Measurements from ENCODE around the gene RPS3.
"Not testable (repeated sequence)": the region's sequence is repeated elsewhere in the genome, so short reads cannot be mapped to it uniquely, and the experiment has no call there.

RPS3 gene

GRCh38 chr11:75351791-75352587 is 47.3 kb upstream of the RPS3 start:
- Histone ChIP-seq H3K9me3 (ENCODE audit: control extremely low read depth in 1 of 5, control insufficient read depth in 4 of 5, insufficient read depth in 2 of 5, low read depth in 1 of 5, low read length in 4 of 5) (no peaks in the 10 kb centered on the region), H3K27ac (ENCODE audit: insufficient read depth in 1 of 2, low read depth in 1 of 2, low read length in 2 of 2, poor library complexity in 1 of 2, severe bottlenecking in 2 of 2) (peak overlapping the region; percentile 40 to 77), H3K36me3 (ENCODE audit: control insufficient read depth in 4 of 4, insufficient read depth in 4 of 4, low read length in 3 of 4) (peaks cover 0 to 16% (median 3%) of the 10 kb centered on the region in 4 experiments), H3K4me1 (ENCODE audit: control extremely low read depth in 1 of 4, control insufficient read depth in 4 of 4, insufficient read depth in 4 of 4, low read length in 3 of 4) (peaks cover 11 to 67% (median 60%) of the 10 kb centered on the region in 4 experiments), H3K4me3 (ENCODE audit: control insufficient read depth in 1 of 7, extremely low read depth in 1 of 7, insufficient read depth in 4 of 7, low read depth in 2 of 7, low read length in 6 of 7) (peak overlapping the region; percentile 65 to 93 (median 81)), H3K27me3 (replicated peaks in 2 of 5; ENCODE audit: control insufficient read depth in 4 of 5, insufficient read depth in 5 of 5, low read length in 4 of 5) (no peaks in the 10 kb centered on the region)
- POLR2A ChIA-PET = interaction anchor here (0.6 to 3.6 kb wide), 6 partner anchors 9 to 31 kb away, joined by 3 to 27 read pairs (median 4); no protein-coding TSS in a partner anchor
- DNase-seq = peak; percentile 83 to 93 (median 88)
- CTCF ChIA-PET = interaction anchor here (0.9 to 10.1 kb wide), 14 partner anchors 10 to 73 kb away, joined by 3 to 137 read pairs (median 6); no protein-coding TSS in a partner anchor
- WGBS (ENCODE audit: insufficient coverage) = 0% methylated on average over 15 of the region's 64 CpGs

GRCh38 chr11:75352588-75353206 is 46.6 kb upstream of the RPS3 start:
- H3K4me3 ChIP-seq (ENCODE audit: control insufficient read depth in 1 of 7, extremely low read depth in 1 of 7, insufficient read depth in 4 of 7, low read depth in 2 of 7, low read length in 6 of 7) = peak overlapping the region; percentile 65 to 93 (median 81)
- no peaks in the 10 kb centered on the region for H3K27me3 ChIP-seq (replicated peaks in 2 of 5; ENCODE audit: control insufficient read depth in 4 of 5, insufficient read depth in 5 of 5, low read length in 4 of 5)
- peaks cover 0 to 9% (median 3%) of the 10 kb centered on the region in 4 experiments for H3K36me3 ChIP-seq (ENCODE audit: control insufficient read depth in 4 of 4, insufficient read depth in 4 of 4, low read length in 3 of 4)
- peak overlapping the region; percentile 40 to 77 for H3K27ac ChIP-seq (ENCODE audit: insufficient read depth in 1 of 2, low read depth in 1 of 2, low read length in 2 of 2, poor library complexity in 1 of 2, severe bottlenecking in 2 of 2)
- ChIA-PET POLR2A (interaction anchor here (0.6 to 3.6 kb wide), 5 partner anchors 10 to 30 kb away, joined by 3 to 27 read pairs (median 5); no protein-coding TSS in a partner anchor), CTCF (interaction anchor here (0.9 to 10.1 kb wide), 12 partner anchors 10 to 73 kb away, joined by 3 to 137 read pairs (median 6); no protein-coding TSS in a partner anchor)
- H3K9me3 ChIP-seq (ENCODE audit: control extremely low read depth in 1 of 5, control insufficient read depth in 4 of 5, insufficient read depth in 2 of 5, low read depth in 1 of 5, low read length in 4 of 5) = no peaks in the 10 kb centered on the region
- no peak for DNase-seq
- 8% methylated on average over 4 of the region's 5 CpGs for WGBS (ENCODE audit: insufficient coverage)
- peaks cover 11 to 60% (median 53%) of the 10 kb centered on the region in 4 experiments for H3K4me1 ChIP-seq (ENCODE audit: control extremely low read depth in 1 of 4, control insufficient read depth in 4 of 4, insufficient read depth in 4 of 4, low read length in 3 of 4)

GRCh38 chr11:75355051-75355450 is 44.3 kb upstream of the RPS3 start:
- no peaks in the 10 kb centered on the region for H3K27me3 ChIP-seq (replicated peaks in 2 of 5; ENCODE audit: control insufficient read depth in 4 of 5, insufficient read depth in 5 of 5, low read length in 4 of 5)
- WGBS (ENCODE audit: insufficient coverage) = 96% methylated on average over 10 of the region's 10 CpGs
- H3K4me1 ChIP-seq (ENCODE audit: control extremely low read depth in 1 of 4, control insufficient read depth in 4 of 4, insufficient read depth in 4 of 4, low read length in 3 of 4) = peaks cover 4 to 37% (median 29%) of the 10 kb centered on the region in 4 experiments
- ChIA-PET POLR2A (no interaction called here), CTCF (interaction anchor here (0.7 to 10.1 kb wide), 6 partner anchors 14 to 164 kb away, joined by 3 to 137 read pairs (median 5); no protein-coding TSS in a partner anchor)
- no peak overlapping the region for H3K27ac ChIP-seq (ENCODE audit: insufficient read depth in 1 of 2, low read depth in 1 of 2, low read length in 2 of 2, poor library complexity in 1 of 2, severe bottlenecking in 2 of 2)
- no peak for DNase-seq
- no peaks in the 10 kb centered on the region for H3K36me3 ChIP-seq (ENCODE audit: control insufficient read depth in 4 of 4, insufficient read depth in 4 of 4, low read length in 3 of 4)
- no peaks in the 10 kb centered on the region for H3K9me3 ChIP-seq (ENCODE audit: control extremely low read depth in 1 of 5, control insufficient read depth in 4 of 5, insufficient read depth in 2 of 5, low read depth in 1 of 5, low read length in 4 of 5)
- no peak overlapping the region for H3K4me3 ChIP-seq (ENCODE audit: control insufficient read depth in 1 of 7, extremely low read depth in 1 of 7, insufficient read depth in 4 of 7, low read depth in 2 of 7, low read length in 6 of 7)

DNA sequence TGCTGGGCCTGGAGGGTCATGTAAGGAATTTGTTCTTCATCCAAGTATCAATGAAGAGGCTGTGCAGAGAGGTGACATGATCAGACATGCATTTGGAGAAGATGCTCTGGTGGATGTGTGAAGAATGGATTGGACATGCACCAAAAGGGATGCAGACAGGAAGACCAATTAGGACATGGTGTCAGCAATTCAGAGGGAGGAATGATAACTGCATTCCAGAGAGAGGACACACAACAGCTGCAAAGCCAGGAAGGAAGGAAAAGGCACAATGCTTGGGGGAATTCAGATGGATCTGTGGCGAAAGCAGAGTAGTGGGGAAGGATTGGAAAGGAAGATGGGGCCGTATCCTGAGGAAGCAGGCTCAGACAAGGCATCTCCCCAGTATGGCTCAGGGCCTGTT is 42.7 kb upstream of the RPS3 start:
- H3K27ac ChIP-seq (ENCODE audit: insufficient read depth in 1 of 2, low read depth in 1 of 2, low read length in 2 of 2, poor library complexity in 1 of 2, severe bottlenecking in 2 of 2) = no peak overlapping the region

GRCh38 chr11:75362285-75362684 is 37.0 kb upstream of the RPS3 start:
- not testable (repeated sequence) for H3K9me3 ChIP-seq (ENCODE audit: control extremely low read depth in 1 of 5, control insufficient read depth in 4 of 5, insufficient read depth in 2 of 5, low read depth in 1 of 5, low read length in 4 of 5); H3K4me3 ChIP-seq (ENCODE audit: control insufficient read depth in 1 of 7, extremely low read depth in 1 of 7, insufficient read depth in 4 of 7, low read depth in 2 of 7, low read length in 6 of 7); H3K36me3 ChIP-seq (ENCODE audit: control insufficient read depth in 4 of 4, insufficient read depth in 4 of 4, low read length in 3 of 4); H3K27ac ChIP-seq (ENCODE audit: insufficient read depth in 1 of 2, low read depth in 1 of 2, low read length in 2 of 2, poor library complexity in 1 of 2, severe bottlenecking in 2 of 2); DNase-seq; H3K27me3 ChIP-seq (replicated peaks in 2 of 5; ENCODE audit: control insufficient read depth in 4 of 5, insufficient read depth in 5 of 5, low read length in 4 of 5)
- ChIA-PET POLR2A (interaction anchor here (0.9 to 1.2 kb wide), 2 partner anchors 10 to 11 kb away, joined by 3 to 5 read pairs; partner anchors contain the start of gene ARRB1), CTCF (interaction anchor here (0.8 to 2.2 kb wide), 7 partner anchors 10 to 83 kb away, joined by 3 to 13 read pairs (median 5); partner anchors contain the start of gene ARRB1)
- peaks cover 0 to 30% (median 9%) of the 10 kb centered on the region in 4 experiments for H3K4me1 ChIP-seq (ENCODE audit: control extremely low read depth in 1 of 4, control insufficient read depth in 4 of 4, insufficient read depth in 4 of 4, low read length in 3 of 4)
- no CpG with 5 or more reads among the region's 4 CpGs for WGBS (ENCODE audit: insufficient coverage)

More for the DNA sequence above, 42.7 kb upstream of the RPS3 start:
- ChIA-PET POLR2A (no interaction called here), CTCF (interaction anchor here (0.6 to 10.1 kb wide), 5 partner anchors 13 to 28 kb away, joined by 3 to 137 read pairs (median 6); no protein-coding TSS in a partner anchor)
- Histone ChIP-seq H3K36me3 (ENCODE audit: control insufficient read depth in 4 of 4, insufficient read depth in 4 of 4, low read length in 3 of 4) (no peaks in the 10 kb centered on the region), H3K4me3 (ENCODE audit: control insufficient read depth in 1 of 7, extremely low read depth in 1 of 7, insufficient read depth in 4 of 7, low read depth in 2 of 7, low read length in 6 of 7) (no peak overlapping the region), H3K9me3 (ENCODE audit: control extremely low read depth in 1 of 5, control insufficient read depth in 4 of 5, insufficient read depth in 2 of 5, low read depth in 1 of 5, low read length in 4 of 5) (no peaks in the 10 kb centered on the region), H3K27me3 (replicated peaks in 2 of 5; ENCODE audit: control insufficient read depth in 4 of 5, insufficient read depth in 5 of 5, low read length in 4 of 5) (no peaks in the 10 kb centered on the region), H3K4me1 (ENCODE audit: control extremely low read depth in 1 of 4, control insufficient read depth in 4 of 4, insufficient read depth in 4 of 4, low read length in 3 of 4) (peaks cover 4 to 28% (median 18%) of the 10 kb centered on the region in 4 experiments)
- WGBS (ENCODE audit: insufficient coverage) = 100% methylated on average over 1 of the region's 2 CpGs
- DNase-seq = no peak

DNA sequence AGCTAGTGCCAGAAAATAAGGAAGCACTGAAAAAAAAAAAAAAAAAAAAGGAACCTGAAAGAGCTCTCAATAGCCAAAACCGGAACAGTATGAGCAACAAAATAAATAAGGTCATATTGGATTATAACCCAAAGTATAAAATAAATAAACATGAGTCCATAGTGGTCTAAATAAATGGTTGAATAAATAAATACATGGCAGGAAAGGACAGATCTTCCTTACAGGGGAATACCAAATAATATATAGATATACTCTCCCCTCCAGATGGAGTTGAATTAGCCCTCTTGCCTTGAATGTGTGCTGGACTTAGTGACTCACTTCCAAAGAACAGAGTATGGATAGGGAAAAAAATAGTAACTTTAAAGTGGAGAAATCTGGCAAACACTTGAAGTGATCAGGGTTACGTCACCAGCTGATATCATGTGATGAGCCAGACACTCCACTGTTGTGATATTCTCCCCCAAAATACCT is 33.6 kb upstream of the RPS3 start:
- peaks cover 0 to 58% (median 21%) of the 10 kb centered on the region in 4 experiments for H3K4me1 ChIP-seq (ENCODE audit: control extremely low read depth in 1 of 4, control insufficient read depth in 4 of 4, insufficient read depth in 4 of 4, low read length in 3 of 4)
- CTCF ChIA-PET = interaction anchor here (1.0 to 1.5 kb wide), 4 partner anchors 11 to 86 kb away, joined by 4 to 5 read pairs (median 4); no protein-coding TSS in a partner anchor
- WGBS (ENCODE audit: insufficient coverage) = 100% methylated on average over 1 of the region's 2 CpGs
- H3K9me3 ChIP-seq (ENCODE audit: control extremely low read depth in 1 of 5, control insufficient read depth in 4 of 5, insufficient read depth in 2 of 5, low read depth in 1 of 5, low read length in 4 of 5) = peaks cover 0 to 3% (median 0%) of the 10 kb centered on the region in 5 experiments
- no peaks in the 10 kb centered on the region for H3K27me3 ChIP-seq (replicated peaks in 2 of 5; ENCODE audit: control insufficient read depth in 4 of 5, insufficient read depth in 5 of 5, low read length in 4 of 5)
- POLR2A ChIA-PET = no interaction called here
- H3K27ac ChIP-seq (ENCODE audit: insufficient read depth in 1 of 2, low read depth in 1 of 2, low read length in 2 of 2, poor library complexity in 1 of 2, severe bottlenecking in 2 of 2) = no peak overlapping the region
- peak overlapping the region in 1 of 7 experiments; percentile 2 for H3K4me3 ChIP-seq (ENCODE audit: control insufficient read depth in 1 of 7, extremely low read depth in 1 of 7, insufficient read depth in 4 of 7, low read depth in 2 of 7, low read length in 6 of 7)
- H3K36me3 ChIP-seq (ENCODE audit: control insufficient read depth in 4 of 4, insufficient read depth in 4 of 4, low read length in 3 of 4) = no peaks in the 10 kb centered on the region
- DNase-seq = peak in 2 of 3 donors; percentile 71 to 79

Data from common myeloid progenitor, CD34-positive (primary cell).